NCI-H2081 (cell line): Measurements from ENCODE around the gene HGFAC.
"Not testable (repeated sequence)": the region's sequence is repeated elsewhere in the genome, so short reads cannot be mapped to it uniquely, and the experiment has no call there.

Source experiments
- DNase-seq, 2 experiments: peaks; one replicate each; lab custom pipeline; 2025; lab: John Stamatoyannopoulos, UW

Gene HGFAC

DNA sequence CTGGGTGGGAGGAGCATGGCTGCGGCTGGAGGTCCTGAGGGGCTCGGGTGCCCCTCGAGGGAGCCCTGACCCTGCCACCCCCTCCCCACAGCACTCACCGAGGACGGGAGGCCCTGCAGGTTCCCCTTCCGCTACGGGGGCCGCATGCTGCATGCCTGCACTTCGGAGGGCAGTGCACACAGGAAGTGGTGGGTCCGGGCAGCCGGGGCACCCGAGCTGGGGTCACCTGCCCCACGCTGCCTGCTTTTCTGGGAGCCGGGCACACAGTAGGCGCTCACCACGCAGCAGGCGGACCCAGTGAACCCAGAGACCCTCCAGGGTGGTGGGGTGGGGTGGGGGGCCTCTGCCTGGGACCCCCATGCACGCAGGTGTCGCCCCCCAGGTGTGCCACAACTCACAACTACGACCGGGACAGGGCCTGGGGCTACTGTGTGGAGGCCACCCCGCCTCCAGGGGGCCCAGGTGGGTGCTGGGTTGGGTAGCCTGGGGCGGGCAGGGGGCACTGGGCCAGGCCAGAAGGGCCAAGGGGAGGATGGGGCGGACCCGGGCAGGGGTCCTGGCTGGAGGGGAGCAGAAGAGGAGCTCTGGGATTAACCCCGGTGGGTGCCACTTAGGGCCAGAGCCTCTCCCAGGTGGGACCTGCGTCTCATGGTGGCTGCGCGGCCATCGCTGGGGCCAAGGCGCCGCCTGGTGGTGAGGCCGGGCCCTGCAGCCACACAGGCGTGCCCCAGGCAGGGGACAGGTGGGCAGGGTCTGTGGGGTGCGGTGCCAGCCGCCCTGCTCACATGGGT is 1.4 kb downstream of the HGFAC start:
- DNase-seq: peak; percentile 40 to 42

- DNase-seq: no peak
Measured at GRCh38 chr4:3443750-3444309, 2.1 kb downstream of the HGFAC start.

GRCh38 chr4:3444351-3445110 is 2.8 kb downstream of the HGFAC start:
- no peak for DNase-seq

GRCh38 chr4:3445111-3445820 is 3.5 kb downstream of the HGFAC start:
- no peak for DNase-seq

DNA sequence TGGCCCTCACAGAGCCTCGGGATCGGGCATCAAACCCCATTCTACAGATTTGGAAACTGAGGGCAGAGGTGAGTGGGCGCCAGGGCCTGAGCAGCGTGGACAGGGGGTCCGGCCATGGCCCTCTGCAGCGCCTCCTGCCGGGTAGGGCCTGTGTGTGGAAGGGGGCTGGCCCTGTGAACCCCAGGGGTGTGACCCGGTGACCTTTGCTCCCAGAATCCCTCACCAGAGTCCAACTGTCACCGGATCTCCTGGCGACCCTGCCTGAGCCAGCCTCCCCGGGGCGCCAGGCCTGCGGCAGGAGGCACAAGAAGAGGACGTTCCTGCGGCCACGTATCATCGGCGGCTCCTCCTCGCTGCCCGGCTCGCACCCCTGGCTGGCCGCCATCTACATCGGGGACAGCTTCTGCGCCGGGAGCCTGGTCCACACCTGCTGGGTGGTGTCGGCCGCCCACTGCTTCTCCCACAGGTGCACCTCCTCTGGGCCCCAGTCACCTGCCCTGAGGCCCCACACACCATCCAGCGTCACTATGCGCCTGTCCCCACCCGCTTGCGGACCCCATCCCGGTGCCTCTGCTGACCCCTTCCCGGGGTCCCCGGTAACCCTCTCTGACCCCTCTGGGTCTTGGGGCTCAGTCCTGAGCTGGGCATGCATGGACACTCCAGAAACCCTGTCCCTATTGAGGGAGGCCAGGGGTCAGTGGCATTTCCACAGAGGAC is 4.2 kb downstream of the HGFAC start:
- DNase-seq: no peak

GRCh38 chr4:3446631-3447320 is 5.0 kb downstream of the HGFAC start:
- no peak for DNase-seq

DNA sequence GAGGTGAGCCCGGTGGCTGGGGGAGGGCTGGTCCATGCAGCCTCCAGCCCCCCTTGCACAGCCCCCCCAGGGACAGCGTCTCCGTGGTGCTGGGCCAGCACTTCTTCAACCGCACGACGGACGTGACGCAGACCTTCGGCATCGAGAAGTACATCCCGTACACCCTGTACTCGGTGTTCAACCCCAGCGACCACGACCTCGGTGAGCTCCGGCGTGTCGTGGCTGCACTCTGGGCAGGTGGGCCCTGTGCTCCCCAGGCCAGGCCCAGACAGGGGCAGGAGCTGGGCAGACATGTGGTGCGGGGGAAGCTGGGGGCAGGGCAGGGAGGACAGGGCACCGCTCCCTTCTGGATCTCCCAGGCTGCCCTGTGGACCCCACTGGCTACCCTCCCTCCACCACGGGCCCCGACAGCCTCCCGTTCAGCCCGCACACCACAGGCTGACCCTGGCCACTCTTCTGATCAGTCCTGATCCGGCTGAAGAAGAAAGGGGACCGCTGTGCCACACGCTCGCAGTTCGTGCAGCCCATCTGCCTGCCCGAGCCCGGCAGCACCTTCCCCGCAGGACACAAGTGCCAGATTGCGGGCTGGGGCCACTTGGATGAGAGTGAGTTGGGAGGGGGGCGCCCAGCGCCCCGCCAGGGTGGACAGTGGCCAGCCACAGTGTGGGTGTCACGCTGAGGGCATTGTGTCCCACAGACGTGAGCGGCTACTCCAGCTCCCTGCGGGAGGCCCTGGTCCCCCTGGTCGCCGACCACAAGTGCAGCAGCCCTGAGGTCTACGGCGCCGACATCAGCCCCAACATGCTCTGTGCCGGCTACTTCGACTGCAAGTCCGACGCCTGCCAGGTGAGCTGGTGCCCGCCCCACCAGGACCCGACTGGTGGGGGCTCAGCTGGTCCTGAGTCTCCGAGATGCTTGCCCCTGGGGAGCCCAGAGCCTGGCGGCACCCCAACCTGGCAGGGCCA is 5.9 kb downstream of the HGFAC start:
- no peak for DNase-seq

GRCh38 chr4:3449047-3449573 is 7.3 kb downstream of the HGFAC start:
- no peak for DNase-seq

GRCh38 chr4:3449574-3450534 is 8.1 kb downstream of the HGFAC start:
- DNase-seq: no peak

DNA sequence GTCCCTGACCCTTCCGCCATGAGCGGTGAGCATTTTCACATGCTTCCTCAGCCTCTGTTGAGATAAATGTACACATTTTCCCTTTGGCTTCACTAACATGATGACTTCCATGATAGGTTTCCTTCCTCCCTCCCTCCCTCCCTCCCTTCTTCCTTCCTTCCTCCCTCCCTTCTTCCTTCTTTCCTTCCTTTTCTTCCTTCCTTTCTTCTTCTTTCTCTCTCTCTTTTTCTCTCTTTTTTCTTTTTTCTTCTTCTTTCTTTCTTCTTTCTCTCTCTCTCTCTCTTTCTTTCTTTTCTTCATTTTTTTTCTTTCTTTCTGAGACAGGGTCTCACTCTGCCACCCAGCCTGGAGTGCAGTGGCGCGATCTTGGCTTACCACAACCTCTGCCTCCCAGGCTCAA is 8.9 kb downstream of the HGFAC start:
- DNase-seq: no peak

DNA sequence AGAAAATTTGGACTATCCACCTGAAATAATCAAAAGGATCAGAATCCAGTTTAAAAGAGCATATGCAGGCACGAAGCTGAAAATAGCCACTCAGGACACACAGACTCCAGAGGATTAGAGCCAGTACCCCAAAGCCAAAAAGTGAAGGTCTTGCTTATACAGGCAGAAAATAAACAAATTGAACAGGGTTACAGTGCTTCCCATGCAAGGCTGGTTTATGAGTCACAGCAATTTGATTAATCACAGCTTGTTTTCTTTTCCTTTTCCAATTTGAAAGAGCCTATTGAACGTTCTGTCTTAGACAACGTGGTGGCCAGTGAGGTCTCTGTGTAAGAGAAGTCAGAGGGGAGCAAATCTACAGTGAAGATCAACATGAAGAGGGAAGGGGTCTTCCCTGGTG is 10.2 kb downstream of the HGFAC start:
- DNase-seq: no peak

DNA sequence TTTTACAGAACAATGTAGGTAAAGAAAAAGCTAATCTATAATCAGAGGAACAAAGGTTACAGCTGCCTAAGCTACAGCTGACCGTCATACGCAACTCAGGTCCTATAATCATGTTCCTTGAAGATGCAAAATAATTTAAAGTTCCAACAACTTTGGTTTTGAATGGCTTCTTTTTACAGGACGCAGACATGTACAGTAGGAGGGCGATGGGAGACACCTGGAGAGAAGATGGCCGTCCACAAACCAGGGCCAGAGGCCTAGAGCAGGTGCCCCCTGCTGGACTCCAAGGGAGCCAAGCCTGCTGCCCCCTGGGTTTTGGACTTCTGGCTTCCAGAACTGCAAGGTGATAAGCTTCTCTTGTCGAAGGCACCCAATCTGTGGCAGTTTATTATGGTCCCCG is 10.6 kb downstream of the HGFAC start:
- no peak for DNase-seq

DNA sequence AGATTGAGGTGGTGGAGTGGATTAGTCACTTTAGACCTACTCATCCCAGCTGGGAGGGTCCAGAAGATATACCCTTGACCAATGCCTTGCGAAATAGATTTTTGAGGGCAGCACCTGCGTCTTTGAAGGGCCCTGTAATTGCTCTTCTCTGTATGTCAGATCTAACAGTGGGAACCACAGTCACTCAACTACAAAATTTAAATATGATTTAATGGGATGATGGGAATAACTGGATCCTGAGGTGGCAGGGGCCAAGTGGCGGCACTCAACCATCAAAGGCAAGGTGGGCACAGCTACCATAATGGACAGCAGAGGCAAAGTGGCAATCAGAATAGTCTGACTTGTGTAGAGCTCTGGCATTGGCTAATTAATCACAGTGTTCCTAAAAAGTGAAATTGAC is 13.8 kb downstream of the HGFAC start:
- not testable (repeated sequence) for DNase-seq

GRCh38 chr4:3458371-3458770 is 16.6 kb downstream of the HGFAC start:
- no peak for DNase-seq

DNA sequence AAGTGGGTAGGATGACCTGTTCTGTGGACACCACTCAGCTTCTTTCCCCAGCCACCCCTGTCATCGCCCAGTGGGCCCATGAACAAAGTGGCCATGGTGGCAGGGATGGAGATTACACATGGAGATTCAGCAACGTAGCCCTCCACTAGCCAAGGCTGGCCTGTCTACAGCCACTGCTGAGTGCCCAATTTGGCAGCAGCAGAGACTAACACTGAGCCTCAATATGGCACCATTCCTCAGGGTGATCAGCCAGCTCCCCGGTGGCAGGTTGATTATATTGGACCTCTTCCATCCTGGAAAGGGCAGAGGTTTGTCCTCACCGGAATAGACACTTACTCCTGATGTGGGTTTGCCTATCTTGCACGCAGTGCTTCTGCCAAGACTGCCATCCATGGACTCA is 17.4 kb downstream of the HGFAC start:
- not testable (repeated sequence) for DNase-seq

DNA sequence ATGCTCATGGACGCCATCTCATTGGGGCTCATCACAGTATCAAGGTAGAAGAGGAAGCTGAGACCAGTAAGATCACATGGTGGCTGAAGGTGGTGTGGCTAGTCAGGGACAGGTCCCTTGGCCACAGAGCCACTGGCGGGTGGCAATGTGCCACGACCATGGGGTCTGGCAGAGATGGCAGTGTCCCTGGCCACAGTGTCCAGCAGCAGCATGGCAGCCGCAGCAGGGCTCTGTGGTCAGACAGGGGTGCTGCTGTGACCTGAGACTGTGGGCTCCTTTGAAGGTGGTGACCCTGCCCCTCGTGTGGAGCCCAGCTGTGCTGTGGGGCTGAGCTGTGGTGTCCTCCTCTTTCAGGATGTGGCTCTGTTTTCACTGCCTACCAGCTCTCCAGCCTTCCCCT is 19.2 kb downstream of the HGFAC start:
- no peak for DNase-seq

DNA sequence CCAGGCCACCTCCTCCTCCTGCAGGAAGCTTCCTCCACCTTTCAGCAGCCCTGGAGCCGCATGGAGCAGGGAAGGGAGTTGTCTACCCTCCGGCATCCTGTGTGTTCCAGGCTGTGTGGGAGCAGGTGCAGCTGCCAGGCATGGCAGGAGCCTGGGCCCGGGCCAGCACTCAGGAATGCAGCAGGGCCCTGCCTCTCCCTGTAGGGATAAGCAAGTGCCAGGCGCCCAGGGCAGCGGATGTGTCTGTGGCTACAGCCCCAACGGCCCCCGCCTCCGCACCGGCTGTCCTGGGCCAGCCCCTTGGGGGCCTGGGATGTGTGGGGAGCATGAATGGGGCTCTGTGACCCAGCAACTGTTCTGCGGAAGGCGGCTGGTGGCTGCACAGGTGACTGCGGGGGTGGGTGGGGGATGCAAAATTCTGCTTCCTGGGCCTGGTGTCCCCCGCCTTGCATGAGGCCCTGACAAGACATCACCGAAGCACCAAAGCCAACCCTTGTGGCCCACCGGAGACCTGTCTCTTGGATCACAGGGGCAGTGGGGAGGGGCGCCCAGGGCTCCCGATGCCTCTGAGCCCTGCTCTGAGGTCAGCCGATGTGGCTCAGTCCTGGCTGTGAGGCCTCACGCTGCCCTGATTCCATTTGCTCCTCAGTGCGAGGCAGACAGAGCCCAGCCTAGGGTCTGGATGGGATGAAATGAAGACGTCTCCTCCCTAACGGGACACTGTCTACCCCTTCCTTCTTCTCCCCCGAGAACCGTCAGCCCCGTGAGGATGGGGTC is 19.9 kb downstream of the HGFAC start:
- peak; percentile 84 to 92 for DNase-seq

GRCh38 chr4:3462321-3462789 is 20.6 kb downstream of the HGFAC start:
- no peak for DNase-seq
